GM19324 (cell line): ENCODE data around the gene FRMD5.

Experiments
- ATAC-seq: cut with Tn5 transposase; IDR thresholded peaks from one replicate; pipeline ENCODE4 v1.9.1; 2021; ENCODE audit warnings: mild to moderate bottlenecking, moderate library complexity; ENCODE audit not compliant: unreplicated experiment, low FRiP score

The FRMD5 gene

DNA sequence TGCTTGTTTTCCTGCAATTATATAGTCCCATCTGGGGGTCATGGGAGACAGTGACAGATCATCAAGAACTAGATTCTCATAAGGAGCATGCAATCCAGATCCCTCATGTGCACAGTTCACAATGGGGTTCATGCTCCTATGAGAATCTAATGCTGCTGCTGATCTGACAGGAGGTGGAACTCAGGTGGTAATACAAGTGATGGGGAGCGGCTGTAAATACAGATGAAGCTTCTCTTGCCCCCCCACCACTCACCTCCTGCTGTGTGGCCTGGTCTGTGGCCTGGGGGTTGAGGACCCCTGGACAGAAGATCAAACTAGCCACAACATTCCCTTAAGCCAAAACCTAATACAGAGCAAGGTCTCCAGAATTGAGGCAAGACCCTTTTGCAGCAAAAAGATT is 207.1 kb downstream of the FRMD5 start:
- no peak for ATAC-seq

GRCh38 chr15:43985976-43986680 is 208.9 kb downstream of the FRMD5 start:
- ATAC-seq, result no peak

- ATAC-seq, result no peak
These were observed 213.5 kb downstream of the FRMD5 start for GRCh38 chr15:43981576-43981975.

GRCh38 chr15:43977072-43977884 is 217.8 kb downstream of the FRMD5 start:
- no peak for ATAC-seq

DNA sequence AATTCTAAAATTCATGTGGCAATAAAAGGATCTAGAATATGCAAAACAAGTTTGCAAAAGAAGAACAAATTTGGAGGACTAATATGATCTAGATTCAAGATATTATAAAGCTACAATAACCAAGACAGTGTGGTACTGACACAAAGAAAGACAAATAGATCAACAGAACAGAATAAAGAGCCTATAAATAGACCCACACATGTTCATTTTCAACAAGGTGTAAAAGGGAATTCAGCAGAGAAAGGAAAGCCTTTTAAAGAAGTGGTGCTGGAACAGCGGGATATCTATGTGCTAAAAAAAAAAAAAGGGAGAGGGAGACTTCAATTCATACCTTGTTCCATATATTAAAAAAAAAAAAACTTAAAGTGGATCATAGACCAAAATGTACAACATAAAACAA is 219.3 kb downstream of the FRMD5 start:
- no peak for ATAC-seq

- no peak for ATAC-seq
These were observed 219.7 kb downstream of the FRMD5 start for GRCh38 chr15:43975326-43975725.

DNA sequence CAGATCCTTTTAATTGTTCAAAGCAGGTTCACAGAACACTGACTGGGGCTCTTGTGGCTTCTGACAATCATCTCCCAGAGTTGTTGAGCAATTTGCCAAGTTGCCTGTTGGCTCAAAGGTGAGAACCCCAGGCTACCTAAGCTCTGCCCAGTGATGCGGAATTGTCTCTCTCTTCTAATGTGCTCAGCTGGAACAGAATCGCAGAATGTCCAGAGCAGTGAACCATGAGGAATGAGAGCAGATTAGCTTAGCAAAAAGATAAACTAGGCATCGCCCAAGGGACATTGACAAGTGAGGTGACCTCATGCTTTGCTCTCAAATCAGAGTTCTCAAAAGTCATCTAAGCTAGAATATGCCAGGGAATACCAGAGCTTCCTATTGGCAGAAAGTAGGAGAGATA is 220.2 kb downstream of the FRMD5 start:
- ATAC-seq, result no peak

DNA sequence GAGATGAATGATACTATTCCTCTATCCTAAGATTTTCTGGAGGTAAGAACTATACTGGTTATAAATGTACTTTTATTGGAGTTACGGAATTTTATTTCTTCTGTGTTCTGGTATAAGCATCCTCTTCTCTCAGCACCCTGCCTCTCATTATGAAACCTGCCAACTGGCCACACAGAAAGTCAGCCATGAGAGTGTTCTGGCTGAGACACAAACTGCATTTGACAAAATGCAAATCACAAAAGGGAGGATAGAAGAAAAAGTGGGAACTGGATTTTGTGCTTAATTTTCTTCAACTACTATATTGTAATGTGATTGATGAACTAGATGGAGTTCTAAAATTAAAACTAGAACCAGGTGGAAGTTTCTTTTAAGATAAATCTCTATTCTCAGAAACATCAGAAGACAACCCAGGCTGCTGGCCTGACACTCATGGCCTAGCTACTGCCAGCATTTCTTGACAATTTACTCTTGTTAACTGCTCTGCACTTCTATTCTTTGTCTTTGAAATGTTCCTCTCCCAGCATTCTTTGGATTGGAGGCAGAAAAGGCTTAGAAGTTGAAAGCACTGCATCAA is 225.2 kb downstream of the FRMD5 start:
- ATAC-seq, result no peak

DNA sequence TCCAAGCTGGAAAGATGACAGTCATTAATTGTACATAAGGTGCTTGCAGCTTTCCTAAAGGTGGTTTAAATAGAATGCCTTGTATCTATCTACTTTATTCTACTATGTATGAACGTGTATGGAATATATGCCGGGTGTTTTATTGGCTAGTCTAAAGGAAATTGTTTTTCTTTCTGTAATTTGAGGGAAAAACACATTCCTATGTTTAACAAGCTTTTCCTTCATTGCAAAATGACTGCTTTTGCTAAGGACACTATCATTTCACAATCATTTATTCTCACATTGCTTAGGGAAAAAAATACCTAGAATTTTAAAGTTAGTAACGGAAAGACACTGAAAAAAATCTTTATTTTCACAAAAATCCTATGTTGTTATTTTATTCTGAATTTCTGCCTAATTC is 226.5 kb downstream of the FRMD5 start:
- ATAC-seq, result no peak

DNA sequence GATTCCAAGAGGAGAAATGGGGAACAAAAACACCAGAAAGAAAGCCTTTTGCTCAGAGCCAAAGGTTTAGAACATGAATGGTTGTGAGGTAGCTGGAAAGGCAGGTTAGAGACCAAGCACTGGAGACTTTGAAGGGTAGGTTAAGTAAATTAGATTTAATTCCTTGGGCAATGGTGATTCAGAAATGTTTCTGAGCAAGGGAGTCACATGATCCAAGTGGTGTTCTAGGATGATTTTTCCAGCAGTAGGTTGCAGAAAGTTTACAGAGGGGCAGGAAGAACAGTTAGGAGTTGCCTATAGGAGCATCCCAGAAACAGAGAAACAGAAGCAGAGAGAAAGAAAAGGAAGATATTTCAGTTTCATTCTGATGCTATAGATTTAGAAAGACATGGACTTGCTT is 228.4 kb downstream of the FRMD5 start:
- ATAC-seq, result no peak

- no peak for ATAC-seq
These were observed 236.2 kb downstream of the FRMD5 start for GRCh38 chr15:43958861-43959330.

DNA sequence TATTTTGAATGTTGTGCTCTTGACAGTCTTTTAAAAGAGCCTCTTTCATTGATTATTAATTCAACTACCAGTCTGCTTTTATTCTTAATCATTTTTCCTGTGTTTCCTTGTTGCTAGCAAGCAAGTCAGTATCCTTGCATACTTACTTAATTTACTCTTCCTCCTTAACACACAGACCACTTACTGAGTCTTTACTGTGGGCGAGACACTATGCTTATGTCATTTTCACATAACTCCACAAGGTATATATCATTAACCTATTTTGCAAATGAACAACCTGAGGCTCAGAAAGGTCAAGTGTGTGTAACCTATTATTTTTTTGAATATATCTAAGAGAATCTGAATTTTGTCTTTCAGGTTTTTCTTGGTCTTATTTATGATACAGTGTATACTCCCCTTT is 237.3 kb downstream of the FRMD5 start:
- ATAC-seq, result no peak

GRCh38 chr15:43955140-43955539 is 239.9 kb downstream of the FRMD5 start:
- ATAC-seq, result no peak

- ATAC-seq, result no peak
These were observed 240.9 kb downstream of the FRMD5 start for GRCh38 chr15:43954181-43954621.

GRCh38 chr15:43953402-43953801 is 241.7 kb downstream of the FRMD5 start:
- ATAC-seq, result no peak

GRCh38 chr15:43950531-43950930 is 244.5 kb downstream of the FRMD5 start:
- ATAC-seq, result no peak

DNA sequence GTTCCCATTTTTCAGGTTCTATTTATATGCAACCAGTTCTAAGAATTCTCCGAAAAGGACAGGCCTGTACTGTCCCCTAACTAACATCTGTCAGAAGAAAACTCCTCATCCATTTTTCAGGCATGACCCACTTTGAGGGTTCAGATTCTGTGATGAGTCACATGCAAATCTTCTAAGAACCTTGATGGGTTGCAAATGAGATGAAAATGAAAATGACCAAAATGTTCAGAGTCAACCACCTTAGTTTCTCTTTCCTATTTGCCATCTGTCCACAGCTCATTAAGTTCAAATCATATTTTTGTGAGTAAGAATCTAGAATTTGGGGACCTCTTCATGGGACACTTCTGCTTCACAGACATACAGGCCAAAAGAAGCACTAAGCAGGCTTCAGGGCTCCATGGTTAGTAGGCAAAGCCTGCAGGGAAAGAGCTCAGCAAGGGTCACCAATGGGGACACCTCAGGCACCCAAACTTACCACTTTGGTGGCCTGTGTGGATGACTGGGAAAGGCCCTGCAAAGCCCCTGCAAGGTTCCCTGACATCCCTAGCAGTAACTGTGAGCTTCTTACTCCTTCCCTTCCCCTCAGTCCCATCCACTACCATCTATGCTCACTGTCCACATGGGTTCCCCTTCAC is 246.3 kb downstream of the FRMD5 start:
- ATAC-seq, result peak; percentile 74

- ATAC-seq, result no peak
These were observed 251.6 kb downstream of the FRMD5 start for GRCh38 chr15:43943511-43943910.

DNA sequence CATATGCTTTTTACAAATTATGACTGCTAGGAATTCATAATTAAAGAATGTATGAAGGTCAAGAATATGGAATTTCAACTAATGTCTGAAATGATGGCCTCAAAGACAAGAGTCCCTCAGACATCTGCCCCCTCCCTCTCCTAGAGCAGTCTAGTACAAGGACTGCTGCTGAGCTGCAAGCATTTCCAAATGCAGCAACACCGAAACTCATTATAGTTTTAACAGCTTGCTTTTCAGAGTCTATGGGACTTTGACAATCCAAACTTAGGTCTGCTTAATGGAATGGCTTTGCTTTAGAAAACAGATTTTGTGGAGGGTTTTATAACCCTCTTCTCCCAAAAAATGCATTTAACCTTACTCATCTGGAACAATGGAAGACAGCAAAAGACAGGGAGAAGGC is 252.9 kb downstream of the FRMD5 start:
- ATAC-seq, result no peak

DNA sequence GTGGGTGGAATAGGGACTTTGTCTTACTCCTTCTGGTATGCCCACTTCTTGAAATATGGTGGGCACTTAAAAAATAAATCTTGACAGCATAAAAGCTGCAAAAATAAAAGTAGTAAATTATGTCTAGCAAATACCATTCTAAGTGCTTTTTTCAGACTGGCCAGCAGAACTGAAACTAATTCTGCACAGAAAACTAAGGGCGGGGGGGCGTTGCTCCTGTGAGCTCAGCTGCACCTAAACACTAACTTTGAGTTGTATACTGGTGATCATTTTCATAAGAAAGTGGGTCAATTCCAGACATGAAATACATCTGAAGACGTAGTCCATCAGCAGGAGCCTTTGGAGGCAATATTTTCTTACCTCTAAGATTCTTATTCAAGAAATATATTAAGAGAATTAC is 253.5 kb downstream of the FRMD5 start:
- peak; percentile 46 for ATAC-seq

- no peak for ATAC-seq
These were observed 254.0 kb downstream of the FRMD5 start for GRCh38 chr15:43941071-43941470.
